Kidney (tissue), 14 donors: ENCODE results near the gene SCFD2. TPM values are rescaled to one million over a fixed set of nuclear protein-coding genes. Genes with fewer than 3 reads are reported as not detected.

Source experiments
- DNase-seq, 5 donors: peaks; one replicate each; pipeline ENCODE4 v3.0.0-alpha.2; 2013 to 2020
- FAIRE-seq: peaks from 2 replicates; lab custom pipeline; 2012; peaks lifted over from hg19 to GRCh38; lab: Jason Lieb, UNC
- H3K27ac ChIP-seq, 2 donors: one replicate each; pipeline ENCODE4 v1.7.0; 2013; ENCODE audit warnings: low read depth in 2 of 2, low read length in 2 of 2, inconsistent platforms in 1 of 2
- H3K27me3 ChIP-seq: one replicate; pipeline ENCODE4 v1.7.1; 2013; ENCODE audit warnings: low read length, inconsistent platforms; ENCODE audit not compliant: control insufficient read depth, insufficient read depth
- H3K36me3 ChIP-seq, 3 donors: one replicate each; pipeline versions ENCODE4 v1.7.0 to v1.7.1; 2013; ENCODE audit warnings: low read length in 3 of 3, control low read depth in 1 of 3, inconsistent platforms in 1 of 3; ENCODE audit not compliant: insufficient read depth in 3 of 3, control insufficient read depth in 2 of 3
- H3K4me1 ChIP-seq, 3 donors: one replicate each; pipeline versions ENCODE4 v1.7.0 to v1.7.1; 2013; ENCODE audit warnings: low read length in 3 of 3, inconsistent platforms in 1 of 3, low read depth in 1 of 3; ENCODE audit not compliant: control insufficient read depth in 2 of 3, insufficient read depth in 2 of 3
- H3K4me3 ChIP-seq, 3 donors: one replicate each; pipeline versions ENCODE4 v1.7.0 to v1.8.1; 2013; ENCODE audit warnings: low read length in 3 of 3, control low read depth in 1 of 3, inconsistent platforms in 1 of 3
- H3K9ac ChIP-seq, 3 donors: one replicate each; pipeline versions ENCODE4 v1.7.0 to v1.7.1; 2013; ENCODE audit warnings: low read length in 3 of 3, control low read depth in 1 of 3, inconsistent platforms in 1 of 3
- H3K9me3 ChIP-seq, 3 donors: one replicate each; pipeline versions ENCODE4 v1.7.0 to v1.7.1; 2013; ENCODE audit warnings: low read length in 3 of 3, control low read depth in 1 of 3, inconsistent platforms in 1 of 3; ENCODE audit not compliant: control insufficient read depth in 2 of 3, insufficient read depth in 1 of 3
- intact Hi-C: fragments of 100-400 bp; cut with DNase I; formaldehyde crosslinking; loops from one replicate; pipeline ENCODE4 v1.11.1; 2022
- polyA plus RNA-seq: library from polyadenylated mRNA; stranded (reverse); fragments of 350-450 nt; fragmentation: Illumina TruSeq; extraction: RNeasy Lipid Tissue Mini Kit (QIAGEN cat#74804); gene quantifications from one replicate; pipeline ENCODE4 v1.2.3, GENCODE V29; 2014; ENCODE audit warnings: low read depth, low replicate concordance; ENCODE audit not compliant: insufficient read depth
- total RNA-seq: library from RNA; stranded (reverse); fragmentation: NEBNext Ultra II Directional; extraction: Animal tissue kit (Norgen Biotek cat#: 25700); gene quantifications from one replicate; pipeline ENCODE4 v1.2.1, GENCODE V29; 2021
- TF ChIP-seq, protein P1 (sequence below): IDR thresholded peaks from 3 replicates; pipeline ENCODE4 v1.5.1; 2012; ENCODE audit warnings: mild to moderate bottlenecking, moderate library complexity, borderline replicate concordance; ENCODE audit not compliant: insufficient read depth; ENCODE audit errors: extremely low read depth
- donor health status: control.
- donor health status: control.
- donor health status: control.
- donor health status: control.
- donor health status: control.
- donor health status: DM: yes; HTN: yes; CAD: no.
- donor health status: Normal renal cell carcinoma (clear cell type).

The SCFD2 gene
- total and polyA plus RNA-seq, 2 donors from 2014 or later: 6.1 to 20.8 TPM

GRCh38 chr4:53026233-53026632, 339.6 kb downstream of the SCFD2 start:
- H3K36me3 ChIP-seq: no peaks in the 10 kb centered on the region
- no peak overlapping the region for H3K9ac ChIP-seq
- no peak overlapping the region for H3K27ac ChIP-seq
- DNase-seq (no peak), FAIRE-seq (no peak)
- H3K4me3 ChIP-seq: no peak overlapping the region
- H3K4me1 ChIP-seq: no peaks in the 10 kb centered on the region
- TF ChIP-seq, protein P1, sequence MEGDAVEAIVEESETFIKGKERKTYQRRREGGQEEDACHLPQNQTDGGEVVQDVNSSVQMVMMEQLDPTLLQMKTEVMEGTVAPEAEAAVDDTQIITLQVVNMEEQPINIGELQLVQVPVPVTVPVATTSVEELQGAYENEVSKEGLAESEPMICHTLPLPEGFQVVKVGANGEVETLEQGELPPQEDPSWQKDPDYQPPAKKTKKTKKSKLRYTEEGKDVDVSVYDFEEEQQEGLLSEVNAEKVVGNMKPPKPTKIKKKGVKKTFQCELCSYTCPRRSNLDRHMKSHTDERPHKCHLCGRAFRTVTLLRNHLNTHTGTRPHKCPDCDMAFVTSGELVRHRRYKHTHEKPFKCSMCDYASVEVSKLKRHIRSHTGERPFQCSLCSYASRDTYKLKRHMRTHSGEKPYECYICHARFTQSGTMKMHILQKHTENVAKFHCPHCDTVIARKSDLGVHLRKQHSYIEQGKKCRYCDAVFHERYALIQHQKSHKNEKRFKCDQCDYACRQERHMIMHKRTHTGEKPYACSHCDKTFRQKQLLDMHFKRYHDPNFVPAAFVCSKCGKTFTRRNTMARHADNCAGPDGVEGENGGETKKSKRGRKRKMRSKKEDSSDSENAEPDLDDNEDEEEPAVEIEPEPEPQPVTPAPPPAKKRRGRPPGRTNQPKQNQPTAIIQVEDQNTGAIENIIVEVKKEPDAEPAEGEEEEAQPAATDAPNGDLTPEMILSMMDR: no peak
- H3K27me3 ChIP-seq: no peaks in the 10 kb centered on the region
- H3K9me3 ChIP-seq: no peaks in the 10 kb centered on the region
- intact Hi-C loops: no loop called here

DNA sequence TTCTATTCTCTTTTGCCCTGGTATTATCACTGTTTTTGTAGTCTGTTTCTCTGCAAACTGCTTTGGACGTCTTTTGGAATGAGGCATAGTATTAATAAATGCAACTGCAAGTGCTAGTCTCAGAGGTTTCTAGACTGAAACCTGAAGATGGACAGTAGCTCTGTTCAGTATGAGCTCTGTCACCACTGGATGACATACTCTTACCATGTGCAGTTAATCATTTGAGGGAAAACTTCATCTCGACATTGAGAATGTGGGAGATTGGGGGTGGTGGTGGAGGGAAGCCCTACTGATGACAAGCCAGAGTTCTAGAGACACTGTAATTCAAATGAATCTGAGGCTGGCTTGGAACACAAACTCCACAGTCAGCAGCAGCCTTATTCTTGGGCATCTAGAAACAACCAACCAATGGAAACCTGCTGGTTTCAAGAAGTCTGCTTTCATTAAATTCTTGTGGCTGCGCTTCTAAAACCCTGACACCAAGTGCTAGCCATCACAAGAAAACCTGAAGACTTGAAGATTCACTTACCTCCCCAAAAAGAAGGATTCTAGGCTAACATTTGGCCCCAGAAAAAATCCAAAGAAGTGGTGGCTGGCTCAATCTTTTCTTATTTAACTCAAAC, 342.1 kb downstream of the SCFD2 start:
- H3K27me3 ChIP-seq: no peaks in the 10 kb centered on the region
- H3K27ac ChIP-seq: no peak overlapping the region
- H3K9me3 ChIP-seq: no peaks in the 10 kb centered on the region
- H3K4me3 ChIP-seq: no peak overlapping the region
- H3K36me3 ChIP-seq: no peaks in the 10 kb centered on the region
- peaks cover 0 to 16% (median under 1%) of the 10 kb centered on the region in 3 donors for H3K4me1 ChIP-seq
- H3K9ac ChIP-seq: no peak overlapping the region
- FAIRE-seq (no peak), DNase-seq (no peak)
- intact Hi-C loops: no loop called here
- TF ChIP-seq, protein P1: no peak

DNA sequence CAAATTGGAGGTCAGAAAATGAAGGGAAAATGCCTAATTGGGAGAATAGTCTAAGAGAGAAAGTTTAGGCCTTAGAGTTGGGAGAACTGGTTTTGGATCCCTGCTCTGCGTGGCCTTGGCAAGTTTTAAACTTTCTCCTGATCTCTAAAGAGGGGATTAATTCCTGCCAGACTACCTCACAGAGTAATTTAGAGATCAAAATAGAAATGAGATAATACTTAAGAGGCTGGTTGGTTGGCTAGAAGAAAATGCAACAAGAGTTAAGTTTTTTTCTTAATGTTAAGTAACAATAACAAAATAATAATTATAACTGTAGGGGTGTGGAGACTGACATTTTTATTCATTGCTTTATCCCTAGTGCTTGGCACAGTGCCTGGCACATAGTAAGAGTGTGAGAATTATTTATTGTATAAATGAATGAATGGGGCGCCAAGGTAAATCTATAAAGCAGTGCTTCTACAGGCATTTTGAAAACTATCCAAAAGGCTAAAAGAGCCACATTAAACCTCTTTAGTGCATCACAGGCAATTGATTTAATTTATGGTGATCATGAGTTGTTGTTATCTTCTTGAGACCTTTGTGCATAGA, 343.3 kb downstream of the SCFD2 start:
- H3K27ac ChIP-seq: no peak overlapping the region
- H3K36me3 ChIP-seq: no peaks in the 10 kb centered on the region
- peaks cover 0 to 16% (median 3%) of the 10 kb centered on the region in 3 donors for H3K4me1 ChIP-seq
- no peak overlapping the region for H3K4me3 ChIP-seq
- TF ChIP-seq, protein P1: no peak
- DNase-seq: no peak
- H3K27me3 ChIP-seq: no peaks in the 10 kb centered on the region
- no peak for FAIRE-seq
- no peaks in the 10 kb centered on the region for H3K9me3 ChIP-seq
- H3K9ac ChIP-seq: no peak overlapping the region
- intact Hi-C loops: no loop called here
